Psoas muscle (tissue), 8 donors: ENCODE data around the gene EAF1. TPM values are rescaled to one million over a fixed set of nuclear protein-coding genes. Genes with fewer than 3 reads are reported as not detected.

ENCODE experiments used
- ATAC-seq, 4 donors: fragments of 200-7000 bp; cut with Tn5 transposase; one replicate each; pipeline ENCODE4 v1.9.1; 2020; ENCODE audit warnings: moderate library complexity in 3 of 4, mild to moderate bottlenecking in 2 of 4
- DNase-seq, 2 donors: peaks; one replicate each; pipeline ENCODE4 v3.0.0-alpha.2; 2020
- H3K27ac ChIP-seq: fragments of 200-600 bp; one replicate; pipeline ENCODE4 v1.8.0; 2022
- H3K27me3 ChIP-seq, 3 donors: fragments of 200-600 bp in 1 of 3; one replicate each; pipeline versions ENCODE4 v1.6.1 to v1.8.0; 2013 to 2022; ENCODE audit warnings: low read length in 2 of 3, mild to moderate bottlenecking in 2 of 3, moderate library complexity in 1 of 3; ENCODE audit not compliant: insufficient read depth in 3 of 3
- H3K36me3 ChIP-seq, 2 donors: fragments of 200-600 bp in 1 of 2; one replicate each; pipeline versions ENCODE4 v1.6.1 to v1.8.0; 2013 to 2022; ENCODE audit warnings: low read depth in 1 of 2, mild to moderate bottlenecking in 1 of 2, moderate library complexity in 1 of 2; ENCODE audit not compliant: insufficient read depth in 1 of 2
- H3K4me1 ChIP-seq: fragments of 200-600 bp; one replicate; pipeline ENCODE4 v1.8.0; 2022
- H3K4me3 ChIP-seq: fragments of 200-600 bp; one replicate; pipeline ENCODE4 v1.8.0; 2022; ENCODE audit warnings: mild to moderate bottlenecking
- H3K9me3 ChIP-seq: fragments of 200-600 bp; one replicate; pipeline ENCODE4 v1.8.0; 2022
- CTCF ChIP-seq: fragments of 200-600 bp; IDR thresholded peaks from one replicate; pipeline ENCODE4 v1.8.0; 2022; ENCODE audit warnings: antibody characterized with exemption
- WGBS, 3 donors: extraction: QIAGEN DNeasy Blood & Tissue Kit; methylation state at CpG; one replicate each; pipeline versions ENCODE4 v1.1.6 to v1.1.7; 2013; 5-methylcytosine and 5-hydroxymethylcytosine counted together
- intact Hi-C, 2 donors: fragments of 100-400 bp; cut with DNase I; formaldehyde crosslinking; loops; one replicate each; pipeline versions ENCODE4 v1.11.0 to v1.14.2; 2022
- polyA plus RNA-seq, 3 donors: library from polyadenylated mRNA; stranded (reverse); fragments of 200-250 nt; gene quantifications; one replicate each; pipeline ENCODE4 v1.2.3, GENCODE V29; 2013
- total RNA-seq, 4 donors: library from RNA; stranded (reverse); fragmentation: NEBNext Ultra II Directional in 2 of 4; extraction: Animal tissue kit (Norgen Biotek cat#: 25700) in 2 of 4; gene quantifications; one replicate each; pipeline versions ENCODE4 v1.2.1 to v1.2.4, GENCODE V29; 2021 to 2023
- donor health status: healthy with polysubstance abuse.
- donor health status: DM: no; HTN: no; CAD: no; lungs with moderate emphysema.
- donor health status: Bipolar disorder and iron deficiency.
- donor health status: healthy.
- donor health status: DM: yes; HTN: yes; CAD: no.
- donor health status: DM: no; HTN: no; CAD: no.
- donor health status: DM: no; HTN: no; CAD: no.
- donor health status: DM: yes; HTN: yes; CAD: no.

EAF1 gene
- total and polyA plus RNA-seq, 7 donors = 5.0 to 17.9 (median 9.6) TPM

DNA sequence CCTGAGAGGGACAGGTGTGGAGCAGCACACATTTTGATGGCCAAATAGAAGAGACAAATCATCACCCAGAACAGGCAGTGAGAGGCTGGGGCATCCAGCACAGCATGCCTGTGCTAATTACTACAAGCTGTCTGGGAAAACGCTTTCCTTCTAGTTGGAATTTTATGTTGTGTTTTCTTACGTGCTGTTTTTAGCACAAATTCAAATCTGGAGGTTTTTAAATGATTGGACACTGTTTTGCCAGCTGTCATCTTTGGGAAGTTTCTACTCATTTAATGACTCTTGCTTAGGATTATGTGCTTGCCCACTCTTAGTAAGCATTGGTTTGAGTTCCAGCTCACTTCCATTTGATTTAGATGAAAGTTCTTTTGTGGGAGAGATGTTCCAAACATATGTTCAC, 43.5 kb downstream of the EAF1 start:
- no peaks in the 10 kb centered on the region for H3K9me3 ChIP-seq
- TF ChIP-seq CTCF = no peak
- no peak for DNase-seq
- WGBS, 3 donors = 82 to 91% (median 89%) methylated on average over 2 of the region's 2 CpGs
- H3K4me3 ChIP-seq = no peak overlapping the region
- intact Hi-C loops = loop anchor here in 1 of 2 donors (5.0 kb wide), 1 partner anchor 36 kb away; no protein-coding TSS in a partner anchor
- H3K27ac ChIP-seq = no peak overlapping the region
- peaks cover 23% of the 10 kb centered on the region for H3K4me1 ChIP-seq
- peaks cover 2 to 23% of the 10 kb centered on the region in 2 donors for H3K36me3 ChIP-seq
- no peaks in the 10 kb centered on the region for H3K27me3 ChIP-seq
- ATAC-seq = no peak

GRCh38 chr3:15471861-15472260, 44.5 kb downstream of the EAF1 start:
- TF ChIP-seq CTCF = no peak
- no peak for ATAC-seq
- Histone ChIP-seq H3K4me3 (no peak overlapping the region), H3K4me1 (peaks cover 16% of the 10 kb centered on the region), H3K9me3 (no peaks in the 10 kb centered on the region), H3K36me3 (peaks cover 2 to 23% of the 10 kb centered on the region in 2 donors), H3K27me3 (no peaks in the 10 kb centered on the region), H3K27ac (peak overlapping the region; percentile 17)
- no peak for DNase-seq
- intact Hi-C loops = loop anchor here in 1 of 2 donors (5.0 kb wide), 1 partner anchor 35 kb away; no protein-coding TSS in a partner anchor
- WGBS, 3 donors = 77 to 85% (median 85%) methylated on average over 3 of the region's 3 CpGs

DNA sequence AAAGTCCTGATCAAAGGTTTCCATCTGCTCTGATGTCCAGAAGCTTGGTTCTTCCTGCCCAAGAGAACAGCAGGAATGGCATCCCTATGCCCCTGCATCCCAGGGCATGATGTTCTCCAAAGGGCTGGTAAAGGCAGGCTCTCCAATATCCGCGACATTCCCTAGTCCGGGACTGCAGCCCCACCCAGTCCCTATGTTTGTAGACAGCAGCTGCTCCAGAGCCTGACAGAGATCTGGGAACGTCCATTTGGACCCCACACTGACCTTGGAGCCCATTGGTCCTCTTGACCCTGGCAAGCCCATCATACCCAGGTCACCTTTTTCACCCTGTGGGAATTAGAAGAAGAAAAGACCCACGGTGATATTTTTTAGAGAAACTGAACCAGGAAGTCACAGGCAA, 47.8 kb downstream of the EAF1 start:
- TF ChIP-seq CTCF = no peak
- no peak overlapping the region for H3K27ac ChIP-seq
- intact Hi-C loops = no loop called here
- peaks cover 2 to 23% of the 10 kb centered on the region in 2 donors for H3K36me3 ChIP-seq
- no peak for ATAC-seq
- H3K9me3 ChIP-seq = no peaks in the 10 kb centered on the region
- H3K4me3 ChIP-seq = no peak overlapping the region
- H3K4me1 ChIP-seq = peaks cover 12% of the 10 kb centered on the region
- DNase-seq = no peak
- WGBS, 3 donors = 33 to 47% (median 43%) methylated on average over 5 of the region's 5 CpGs
- H3K27me3 ChIP-seq = no peaks in the 10 kb centered on the region

GRCh38 chr3:15476378-15476777, 49.0 kb downstream of the EAF1 start:
- Histone ChIP-seq H3K4me3 (no peak overlapping the region), H3K4me1 (peaks cover 12% of the 10 kb centered on the region), H3K9me3 (no peaks in the 10 kb centered on the region), H3K27ac (peak overlapping the region; percentile 57), H3K27me3 (no peaks in the 10 kb centered on the region), H3K36me3 (peaks cover 2 to 23% of the 10 kb centered on the region in 2 donors)
- WGBS, 3 donors = 56 to 60% (median 57%) methylated on average over 3 of the region's 3 CpGs
- TF ChIP-seq CTCF = no peak
- intact Hi-C loops = no loop called here
- ATAC-seq (peak; percentile 21 to 60 (median 57)), DNase-seq (no peak)
